Stimulated activated CD8-positive, alpha-beta memory T cell treated with anti-CD3 and anti-CD28 coated beads, Interleukin-12 subunit alpha, Interleukin-12 subunit beta, amount 100 ng/mL, for 4 hours (primary cell): ENCODE results near the gene CYYR1.

ENCODE experiments used
- DNase-seq: peaks from one replicate; pipeline ENCODE4 v3.0.0-alpha.2; 2020; ENCODE audit warnings: low read depth

Gene CYYR1

GRCh38 chr21:26572702-26573381, at the start of gene CYYR1:
TSS of gene CYYR1 (minus strand) at chr21:26573286. CDS start at chr21:26572940, 346 bp downstream.
- no peak for DNase-seq

DNA sequence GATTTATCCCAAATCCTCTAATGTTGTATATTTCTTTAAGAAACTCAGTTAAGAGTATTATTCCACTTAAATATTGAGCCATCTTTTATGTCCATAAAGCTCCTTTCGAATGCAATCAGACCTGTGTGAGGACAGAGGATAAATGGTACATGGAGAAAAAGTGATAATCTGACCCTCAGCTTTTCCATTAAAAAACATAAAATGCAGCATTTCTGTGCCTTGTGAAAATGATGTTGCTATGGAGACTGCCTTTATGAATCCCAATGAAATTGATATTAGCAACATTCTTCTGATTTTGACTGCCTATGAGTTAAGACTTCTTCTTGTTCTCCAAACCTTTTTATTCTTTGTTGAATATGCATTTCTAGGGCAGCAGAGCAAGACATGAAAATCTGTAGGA, 44.1 kb upstream of the CYYR1 start:
- no peak for DNase-seq

DNA sequence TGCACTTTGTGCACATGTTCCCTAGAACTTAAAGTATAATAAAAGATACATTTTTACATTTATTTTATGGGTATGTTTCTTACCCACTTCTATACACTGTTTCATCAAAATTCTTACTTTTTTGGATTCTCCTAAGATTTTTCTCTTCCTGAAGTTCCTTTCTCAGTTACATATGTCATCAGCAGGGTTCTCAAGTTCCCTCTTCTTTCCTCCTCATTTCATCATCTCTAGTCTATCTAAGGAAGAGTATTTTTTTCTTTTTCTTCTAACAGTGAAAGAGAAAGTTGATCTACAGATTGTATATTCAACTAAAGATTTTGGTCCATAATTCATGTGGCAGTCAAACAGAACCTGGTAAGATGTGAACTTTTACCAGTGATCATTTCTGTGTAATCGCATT, 41.2 kb upstream of the CYYR1 start:
- no peak for DNase-seq

GRCh38 chr21:26599261-26599660, 26.2 kb upstream of the CYYR1 start:
- DNase-seq, result no peak

DNA sequence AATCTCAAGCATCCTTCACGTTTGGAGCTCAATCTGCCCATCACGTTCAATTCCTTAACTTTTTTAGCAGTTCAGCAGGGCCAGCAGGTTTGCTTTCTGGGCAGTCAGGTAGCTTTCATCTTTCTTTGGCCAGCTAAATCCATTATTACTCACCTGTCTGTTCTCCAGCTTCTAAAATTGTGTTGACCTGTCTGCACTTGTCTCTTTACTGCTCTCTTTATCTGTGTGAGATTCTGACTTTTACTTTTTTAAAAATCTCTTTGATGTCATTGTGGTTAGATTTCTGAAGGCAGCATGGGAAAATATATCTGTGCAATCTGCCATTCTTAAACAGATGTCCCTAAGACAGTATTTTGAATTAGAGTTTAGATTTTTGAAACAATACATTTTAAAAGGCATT, 24.9 kb upstream of the CYYR1 start:
- no peak for DNase-seq

GRCh38 chr21:26597031-26597430, 23.9 kb upstream of the CYYR1 start:
- no peak for DNase-seq

- DNase-seq, result no peak
Measured at GRCh38 chr21:26595971-26596370, 22.9 kb upstream of the CYYR1 start.

DNA sequence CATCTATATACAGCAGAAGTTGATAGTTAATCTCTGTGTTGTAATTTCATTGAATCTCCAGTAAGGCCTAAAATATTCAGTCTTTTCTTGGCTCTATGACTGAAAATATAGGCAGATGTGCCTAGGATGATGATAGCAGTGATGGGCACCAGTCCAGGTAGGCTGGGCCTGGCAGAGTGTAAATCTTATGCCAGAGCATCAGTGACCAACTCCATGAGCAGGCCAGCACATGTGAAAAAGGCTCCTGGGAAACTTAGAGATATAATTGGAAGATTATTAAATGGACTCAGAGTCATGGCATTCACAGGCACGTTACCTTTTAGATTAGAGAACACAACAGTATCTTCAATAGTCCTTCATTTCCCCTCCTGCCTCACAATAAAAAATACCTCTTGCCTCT, 20.7 kb upstream of the CYYR1 start:
- DNase-seq, result no peak

GRCh38 chr21:26591543-26591942, 18.5 kb upstream of the CYYR1 start:
- no peak for DNase-seq

DNA sequence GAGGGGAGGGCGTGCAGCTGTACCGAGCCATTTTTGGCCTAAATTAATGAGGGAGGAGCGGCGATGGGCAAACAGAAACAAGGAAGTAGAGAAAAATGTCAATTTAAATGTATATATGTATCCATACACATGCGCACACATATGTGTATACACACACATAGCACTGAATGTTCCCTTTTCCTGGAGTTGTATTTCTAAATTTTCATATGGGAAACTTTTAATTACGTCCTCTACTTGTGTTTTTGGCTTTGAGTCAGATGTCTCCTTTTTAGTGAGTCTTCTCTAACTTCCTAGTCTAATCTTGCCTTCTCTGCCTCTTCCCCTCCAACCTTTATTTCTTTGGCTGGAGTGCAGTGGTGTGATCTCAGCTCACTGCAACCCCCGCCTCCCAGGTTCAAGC, 15.4 kb upstream of the CYYR1 start:
- DNase-seq, result no peak

- DNase-seq, result no peak
Measured at GRCh38 chr21:26587736-26588201, 14.7 kb upstream of the CYYR1 start.

GRCh38 chr21:26583769-26584168, 10.7 kb upstream of the CYYR1 start:
- no peak for DNase-seq

GRCh38 chr21:26581818-26582217, 8.7 kb upstream of the CYYR1 start:
- DNase-seq, result no peak

GRCh38 chr21:26572076-26572701, 897 bp downstream of the CYYR1 start:
- DNase-seq, result no peak

GRCh38 chr21:26570203-26570602, 2.9 kb downstream of the CYYR1 start:
- no peak for DNase-seq

DNA sequence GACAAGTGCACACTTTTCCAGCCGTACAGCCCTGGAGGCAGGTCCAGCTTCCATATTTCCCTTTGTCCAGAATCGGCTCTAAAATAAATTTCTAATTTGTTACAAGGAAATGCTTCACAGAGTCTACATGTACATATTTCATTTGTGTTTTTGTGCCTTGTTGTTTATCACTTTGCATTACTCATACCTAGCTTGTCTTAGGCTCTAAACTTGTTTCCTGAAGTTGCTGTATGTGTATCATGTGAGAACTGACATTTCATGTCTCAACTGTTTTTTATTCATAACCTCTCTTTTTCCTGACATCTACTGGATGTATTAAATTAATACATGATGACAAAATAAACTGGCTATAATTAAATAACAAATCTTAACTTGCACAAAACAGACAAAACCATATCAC, 7.5 kb downstream of the CYYR1 start:
- DNase-seq, result no peak

GRCh38 chr21:26565111-26565510, 8.0 kb downstream of the CYYR1 start:
- DNase-seq, result no peak

GRCh38 chr21:26563856-26564503, 9.1 kb downstream of the CYYR1 start:
- no peak for DNase-seq

- DNase-seq, result no peak
Measured at GRCh38 chr21:26560612-26561011, 12.5 kb downstream of the CYYR1 start.

DNA sequence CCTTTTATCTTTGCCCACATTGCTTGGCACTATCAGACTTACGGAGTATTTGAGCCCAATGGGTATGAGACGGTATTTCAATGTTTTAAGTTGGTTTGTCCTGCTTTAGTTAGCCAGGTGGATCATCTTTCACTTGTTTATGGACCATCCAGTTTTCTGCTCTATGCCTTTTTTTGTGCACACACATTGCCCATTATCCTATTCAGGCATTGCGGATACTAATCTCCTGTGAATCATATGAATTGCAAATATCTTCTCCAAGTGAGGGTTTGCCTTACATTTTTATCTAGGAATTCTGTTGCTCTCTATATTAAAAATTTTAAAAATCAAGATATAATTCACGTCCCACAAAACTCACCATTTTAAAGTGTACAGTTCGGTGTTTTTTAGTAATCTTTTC, 14.0 kb downstream of the CYYR1 start:
- DNase-seq, result no peak

- DNase-seq, result no peak
Measured at GRCh38 chr21:26557106-26557505, 16.0 kb downstream of the CYYR1 start.

- DNase-seq, result no peak
Measured at GRCh38 chr21:26555540-26556146, 17.4 kb downstream of the CYYR1 start.

- DNase-seq, result no peak
Measured at GRCh38 chr21:26554365-26554764, 18.7 kb downstream of the CYYR1 start.
